NB4 (cell line): Measurements from ENCODE around the gene LAMA3.

ENCODE experiments used
- DNase-seq: peaks from one replicate; pipeline ENCODE4 v3.0.0; 2010; ENCODE audit warnings: low read depth
- H3K4me3 ChIP-seq: one replicate; pipeline ENCODE4 v1.5.1; 2011; ENCODE audit warnings: mild to moderate bottlenecking, low read depth, low read length, moderate library complexity
- MYC ChIP-seq: IDR thresholded peaks from 2 replicates; pipeline ENCODE4 v1.6.1; 2011; ENCODE audit warnings: low read depth, low read length
- POLR2A ChIP-seq: IDR thresholded peaks from 2 replicates; pipeline ENCODE4 v1.6.1; 2011; ENCODE audit warnings: mild to moderate bottlenecking; ENCODE audit not compliant: insufficient read length; ENCODE audit errors: extremely low read depth
- TF ChIP-seq, protein P1 (sequence below): IDR thresholded peaks from 2 replicates; pipeline ENCODE4 v1.6.1; 2011; ENCODE audit warnings: low read depth, low read length
- TF ChIP-seq, protein P2 (sequence below): IDR thresholded peaks from one replicate; pipeline ENCODE4 v1.5.1; 2012; ENCODE audit warnings: low read depth, low read length

Gene LAMA3, protein sequence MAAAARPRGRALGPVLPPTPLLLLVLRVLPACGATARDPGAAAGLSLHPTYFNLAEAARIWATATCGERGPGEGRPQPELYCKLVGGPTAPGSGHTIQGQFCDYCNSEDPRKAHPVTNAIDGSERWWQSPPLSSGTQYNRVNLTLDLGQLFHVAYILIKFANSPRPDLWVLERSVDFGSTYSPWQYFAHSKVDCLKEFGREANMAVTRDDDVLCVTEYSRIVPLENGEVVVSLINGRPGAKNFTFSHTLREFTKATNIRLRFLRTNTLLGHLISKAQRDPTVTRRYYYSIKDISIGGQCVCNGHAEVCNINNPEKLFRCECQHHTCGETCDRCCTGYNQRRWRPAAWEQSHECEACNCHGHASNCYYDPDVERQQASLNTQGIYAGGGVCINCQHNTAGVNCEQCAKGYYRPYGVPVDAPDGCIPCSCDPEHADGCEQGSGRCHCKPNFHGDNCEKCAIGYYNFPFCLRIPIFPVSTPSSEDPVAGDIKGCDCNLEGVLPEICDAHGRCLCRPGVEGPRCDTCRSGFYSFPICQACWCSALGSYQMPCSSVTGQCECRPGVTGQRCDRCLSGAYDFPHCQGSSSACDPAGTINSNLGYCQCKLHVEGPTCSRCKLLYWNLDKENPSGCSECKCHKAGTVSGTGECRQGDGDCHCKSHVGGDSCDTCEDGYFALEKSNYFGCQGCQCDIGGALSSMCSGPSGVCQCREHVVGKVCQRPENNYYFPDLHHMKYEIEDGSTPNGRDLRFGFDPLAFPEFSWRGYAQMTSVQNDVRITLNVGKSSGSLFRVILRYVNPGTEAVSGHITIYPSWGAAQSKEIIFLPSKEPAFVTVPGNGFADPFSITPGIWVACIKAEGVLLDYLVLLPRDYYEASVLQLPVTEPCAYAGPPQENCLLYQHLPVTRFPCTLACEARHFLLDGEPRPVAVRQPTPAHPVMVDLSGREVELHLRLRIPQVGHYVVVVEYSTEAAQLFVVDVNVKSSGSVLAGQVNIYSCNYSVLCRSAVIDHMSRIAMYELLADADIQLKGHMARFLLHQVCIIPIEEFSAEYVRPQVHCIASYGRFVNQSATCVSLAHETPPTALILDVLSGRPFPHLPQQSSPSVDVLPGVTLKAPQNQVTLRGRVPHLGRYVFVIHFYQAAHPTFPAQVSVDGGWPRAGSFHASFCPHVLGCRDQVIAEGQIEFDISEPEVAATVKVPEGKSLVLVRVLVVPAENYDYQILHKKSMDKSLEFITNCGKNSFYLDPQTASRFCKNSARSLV (N-terminal part only)

DNA sequence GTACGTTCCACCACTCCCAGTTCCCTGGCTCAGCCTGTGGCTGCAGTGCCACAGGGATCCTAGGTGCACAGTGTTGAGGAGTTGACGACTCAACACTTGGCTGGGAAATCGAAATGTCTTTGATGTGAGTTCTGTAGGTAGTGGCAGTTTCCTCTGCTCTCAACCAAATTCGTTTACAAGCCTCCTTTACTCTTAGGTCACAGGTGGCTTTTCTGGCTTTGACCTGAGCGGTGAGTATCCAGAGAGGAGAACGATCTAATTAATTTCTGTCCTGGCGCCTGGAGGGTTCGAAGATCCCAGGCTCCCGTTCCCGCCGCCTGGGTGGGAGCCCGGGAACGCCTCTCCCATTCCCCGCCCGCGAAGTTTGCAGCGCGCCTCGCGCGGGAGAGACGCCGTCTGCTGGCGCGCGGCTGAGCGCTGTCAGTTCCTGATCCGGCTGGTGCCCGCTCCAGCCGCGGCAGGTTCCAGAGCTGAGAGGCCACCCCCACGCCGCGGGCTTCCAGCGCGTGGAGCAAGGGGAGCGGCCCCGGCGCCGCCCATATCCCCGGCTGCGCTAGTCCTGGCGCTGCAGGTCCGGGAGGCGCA lies at the start of gene LAMA3:
LAMA3 (plus strand) TSS at position 423 of the 585 bp plus-strand sequence. CDS start 231 bp downstream, outside the sequence.
- no peak for TF ChIP-seq MYC
- TF ChIP-seq, protein P1, sequence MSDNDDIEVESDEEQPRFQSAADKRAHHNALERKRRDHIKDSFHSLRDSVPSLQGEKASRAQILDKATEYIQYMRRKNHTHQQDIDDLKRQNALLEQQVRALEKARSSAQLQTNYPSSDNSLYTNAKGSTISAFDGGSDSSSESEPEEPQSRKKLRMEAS = no peak
- TF ChIP-seq, protein P2, sequence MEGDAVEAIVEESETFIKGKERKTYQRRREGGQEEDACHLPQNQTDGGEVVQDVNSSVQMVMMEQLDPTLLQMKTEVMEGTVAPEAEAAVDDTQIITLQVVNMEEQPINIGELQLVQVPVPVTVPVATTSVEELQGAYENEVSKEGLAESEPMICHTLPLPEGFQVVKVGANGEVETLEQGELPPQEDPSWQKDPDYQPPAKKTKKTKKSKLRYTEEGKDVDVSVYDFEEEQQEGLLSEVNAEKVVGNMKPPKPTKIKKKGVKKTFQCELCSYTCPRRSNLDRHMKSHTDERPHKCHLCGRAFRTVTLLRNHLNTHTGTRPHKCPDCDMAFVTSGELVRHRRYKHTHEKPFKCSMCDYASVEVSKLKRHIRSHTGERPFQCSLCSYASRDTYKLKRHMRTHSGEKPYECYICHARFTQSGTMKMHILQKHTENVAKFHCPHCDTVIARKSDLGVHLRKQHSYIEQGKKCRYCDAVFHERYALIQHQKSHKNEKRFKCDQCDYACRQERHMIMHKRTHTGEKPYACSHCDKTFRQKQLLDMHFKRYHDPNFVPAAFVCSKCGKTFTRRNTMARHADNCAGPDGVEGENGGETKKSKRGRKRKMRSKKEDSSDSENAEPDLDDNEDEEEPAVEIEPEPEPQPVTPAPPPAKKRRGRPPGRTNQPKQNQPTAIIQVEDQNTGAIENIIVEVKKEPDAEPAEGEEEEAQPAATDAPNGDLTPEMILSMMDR = no peak
- TF ChIP-seq POLR2A = no peak
- DNase-seq = no peak
- no peak within 1 kb of the TSS for H3K4me3 ChIP-seq

DNA sequence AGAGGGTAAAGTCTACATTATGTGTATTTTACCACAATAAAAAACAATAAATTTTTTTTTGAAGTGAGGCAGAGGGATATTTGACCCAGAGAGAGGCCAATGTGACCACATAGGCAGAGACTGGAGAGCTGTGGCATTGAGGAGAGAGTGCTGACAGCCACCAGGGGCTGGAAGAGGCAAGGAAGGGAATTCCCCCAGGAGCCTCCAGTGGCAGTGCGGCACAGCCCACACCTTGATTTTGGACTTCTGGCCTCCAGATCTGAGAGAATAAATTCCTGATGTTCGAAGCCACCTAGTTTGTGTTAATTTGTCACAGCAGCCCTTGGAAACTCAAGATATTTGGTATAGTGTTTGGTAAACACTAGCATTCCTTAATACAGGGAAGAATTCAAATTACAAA lies 49.2 kb upstream of the LAMA3 start:
- DNase-seq = no peak
- TF ChIP-seq MYC = no peak
- TF ChIP-seq POLR2A = no peak
- TF ChIP-seq, protein P2 = no peak
- TF ChIP-seq, protein P1 = no peak
- H3K4me3 ChIP-seq = no peak overlapping the region

DNA sequence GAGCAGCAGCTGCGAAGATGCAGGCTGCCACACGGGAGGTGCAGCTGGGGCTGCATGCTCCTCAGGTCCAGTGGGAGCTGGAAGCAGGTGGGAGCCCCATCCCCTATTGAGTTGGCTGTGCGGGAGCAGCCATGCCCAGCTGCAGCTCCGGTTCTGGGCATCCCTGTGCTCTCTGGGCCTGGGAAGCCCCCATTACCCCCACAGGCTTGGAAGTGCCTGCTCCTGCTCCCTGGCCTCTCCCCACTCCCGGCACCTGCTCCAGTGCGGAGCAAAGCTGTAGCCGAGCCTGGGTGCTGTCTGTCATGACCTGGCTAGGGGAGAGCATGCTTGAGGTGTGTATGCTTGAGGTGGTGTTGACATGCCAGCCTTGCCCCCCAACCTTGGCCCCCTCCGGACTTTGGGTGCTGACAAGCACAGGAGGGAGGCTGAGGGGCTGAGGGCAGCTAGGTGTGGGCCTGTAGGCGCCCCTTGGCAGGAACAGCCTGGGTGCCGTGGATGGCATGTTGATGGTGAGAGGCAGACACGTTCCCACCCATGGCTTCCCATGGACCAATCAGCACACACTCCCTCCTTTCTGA lies 48.0 kb upstream of the LAMA3 start:
- no peak overlapping the region for H3K4me3 ChIP-seq
- TF ChIP-seq POLR2A (no peak), MYC (no peak)
- TF ChIP-seq, protein P2 = no peak
- TF ChIP-seq, protein P1 = no peak
- no peak for DNase-seq

DNA sequence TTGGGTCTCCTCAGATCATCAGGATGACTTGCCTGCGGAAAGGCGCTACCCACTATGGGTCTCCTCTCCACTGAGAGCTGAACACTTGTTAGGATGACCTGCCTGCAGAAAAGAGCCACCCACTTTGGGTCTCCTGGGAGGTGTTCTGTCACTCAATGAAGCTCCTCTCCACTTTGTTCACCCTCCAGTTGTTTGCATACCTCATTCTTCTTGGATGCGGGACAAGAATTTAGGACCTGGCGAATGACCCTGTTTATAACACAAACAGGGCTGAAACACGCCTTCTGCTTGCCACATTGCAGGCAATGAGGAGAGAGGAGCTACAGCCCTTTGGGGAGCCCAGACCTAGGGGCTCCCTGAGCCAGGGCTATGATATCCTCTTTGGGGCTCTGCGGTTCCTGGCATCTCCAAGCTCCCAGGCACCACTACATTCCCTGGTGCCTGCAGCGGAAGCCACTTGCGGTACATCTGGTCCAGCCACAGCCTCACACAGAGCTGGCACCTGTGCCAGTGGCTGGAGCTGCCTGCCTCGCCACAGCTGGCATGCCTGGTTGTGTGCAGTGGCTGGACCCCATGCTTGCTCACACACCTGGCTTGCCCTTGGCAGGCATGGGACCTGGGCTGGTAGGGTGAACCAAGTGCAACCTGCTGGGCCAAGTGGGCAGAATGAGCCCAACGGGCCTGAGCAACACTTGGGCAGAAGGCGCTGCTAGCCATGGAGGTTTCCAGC lies 47.2 kb upstream of the LAMA3 start:
- H3K4me3 ChIP-seq = no peak overlapping the region
- no peak for DNase-seq
- TF ChIP-seq MYC (no peak), POLR2A (no peak)

DNA sequence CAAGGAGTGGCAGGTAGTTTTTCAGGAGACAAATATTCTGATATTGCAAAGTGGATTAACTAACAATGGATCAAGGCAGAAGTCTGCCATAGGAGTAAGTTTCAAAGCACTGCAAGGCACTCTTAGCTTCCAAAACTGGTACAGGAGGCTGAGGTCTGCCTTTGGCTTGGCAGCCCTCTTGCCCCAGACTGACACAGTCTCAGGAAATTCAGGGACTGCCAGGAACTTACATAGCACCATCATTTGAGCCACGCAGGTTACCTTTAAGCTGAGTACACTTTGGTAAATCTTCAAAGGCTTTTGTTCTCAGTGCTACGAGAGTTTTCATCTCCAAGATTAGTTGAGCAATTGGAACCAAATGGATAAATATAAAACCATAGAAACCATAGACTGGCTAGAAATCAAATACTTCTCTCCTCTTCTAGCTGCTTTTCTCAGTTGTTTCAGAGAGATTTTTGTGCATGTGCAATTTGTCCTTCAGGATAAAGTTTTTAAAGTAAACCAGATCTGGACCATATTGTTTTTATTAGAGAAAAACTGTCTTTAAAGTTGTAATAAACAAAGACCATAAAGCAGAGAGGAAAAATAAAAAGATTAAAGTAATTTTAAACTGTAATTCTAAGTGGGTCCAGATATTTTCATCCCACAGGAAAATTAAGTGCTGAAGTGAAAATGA lies 45.3 kb upstream of the LAMA3 start:
- DNase-seq = no peak
- TF ChIP-seq, protein P2 = no peak
- TF ChIP-seq, protein P1 = no peak
- TF ChIP-seq MYC (no peak), POLR2A (no peak)
- no peak overlapping the region for H3K4me3 ChIP-seq
